Sigmoid colon (tissue), 7 donors: ENCODE data around the gene AP5Z1. TPM values are rescaled to one million over a fixed set of nuclear protein-coding genes. Genes with fewer than 3 reads are reported as not detected.

Experiments used
- DNase-seq: peaks from one replicate; pipeline ENCODE4 v3.0.0-alpha.2; 2019
- H3K27ac ChIP-seq, 4 donors: fragments of 200-600 bp; sonication (generic); one replicate each; pipeline ENCODE4 v1.5.1; 2016 to 2019; ENCODE audit warnings: mild to moderate bottlenecking in 1 of 4
- H3K27me3 ChIP-seq, 3 donors: fragments of 200-600 bp; sonication (generic); one replicate each; pipeline ENCODE4 v1.5.1; 2019; ENCODE audit warnings: mild to moderate bottlenecking in 1 of 3
- H3K36me3 ChIP-seq, 4 donors: fragments of 200-600 bp; sonication (generic); one replicate each; pipeline ENCODE4 v1.5.1; 2016 to 2019
- H3K4me1 ChIP-seq, 4 donors: fragments of 200-600 bp; sonication (generic); one replicate each; pipeline ENCODE4 v1.5.1; 2017 to 2019
- H3K4me3 ChIP-seq, 4 donors: fragments of 200-600 bp; sonication (generic); one replicate each; pipeline ENCODE4 v1.5.1; 2017 to 2019; ENCODE audit warnings: mild to moderate bottlenecking in 2 of 4, moderate library complexity in 1 of 4
- H3K9me3 ChIP-seq, 4 donors: fragments of 200-600 bp in 3 of 4; sonication (generic) in 3 of 4; one replicate each; pipeline versions ENCODE4 v1.5.1 to v1.6.1; 2013 to 2019
- EP300 ChIP-seq, 4 donors: sonication (generic); formaldehyde crosslinking; IDR thresholded peaks; one replicate each; pipeline ENCODE4 v1.6.1; 2017; ENCODE audit warnings: antibody characterized with exemption in 4 of 4
- POLR2A ChIP-seq, 2 donors: fragments of 450-650 bp; IDR thresholded peaks; one replicate each; pipeline ENCODE4 v1.6.1; 2016; ENCODE audit warnings: antibody characterized with exemption in 2 of 2, mild to moderate bottlenecking in 2 of 2, moderate library complexity in 2 of 2
- POLR2AphosphoS5 ChIP-seq, 4 donors: sonication (generic); formaldehyde crosslinking; IDR thresholded peaks; one replicate each; pipeline ENCODE4 v1.6.1; 2017; ENCODE audit warnings: antibody characterized with exemption in 4 of 4
- WGBS, 2 donors: extraction: QIAGEN DNeasy Blood & Tissue Kit; methylation state at CpG; one replicate each; pipeline ENCODE4 v1.1.7; 2013; 5-methylcytosine and 5-hydroxymethylcytosine counted together
- intact Hi-C: fragments of 100-400 bp; cut with DNase I; formaldehyde crosslinking; loops from one replicate; pipeline ENCODE4 v1.15.1; 2023
- polyA plus RNA-seq, 3 donors: library from polyadenylated mRNA; stranded (reverse); fragments of 200-250 nt; gene quantifications; one replicate each; pipeline ENCODE4 v1.2.3, GENCODE V29; 2013
- total RNA-seq, 4 donors: library from RNA; depleted of rRNA; stranded (reverse); fragments of >200 nt; gene quantifications; one replicate each; pipeline ENCODE4 v1.1.0, GENCODE V29; 2016
- TF ChIP-seq, protein P1 (sequence below), 4 experiments: fragments of 450-650 bp in 3 of 4; fragments of 200-600 bp in 1 of 4; IDR thresholded peaks; one replicate each; pipeline ENCODE4 v1.5.1; 2016 to 2019; ENCODE audit warnings: antibody characterized with exemption in 4 of 4, mild to moderate bottlenecking in 3 of 4, moderate library complexity in 2 of 4
- donor health status: healthy with polysubstance abuse.
- donor health status: Bipolar disorder and iron deficiency.
- donor health status: healthy.

AP5Z1 gene
- total and polyA plus RNA-seq, 7 donors: 16.8 to 66.0 (median 20.3) TPM

DNA sequence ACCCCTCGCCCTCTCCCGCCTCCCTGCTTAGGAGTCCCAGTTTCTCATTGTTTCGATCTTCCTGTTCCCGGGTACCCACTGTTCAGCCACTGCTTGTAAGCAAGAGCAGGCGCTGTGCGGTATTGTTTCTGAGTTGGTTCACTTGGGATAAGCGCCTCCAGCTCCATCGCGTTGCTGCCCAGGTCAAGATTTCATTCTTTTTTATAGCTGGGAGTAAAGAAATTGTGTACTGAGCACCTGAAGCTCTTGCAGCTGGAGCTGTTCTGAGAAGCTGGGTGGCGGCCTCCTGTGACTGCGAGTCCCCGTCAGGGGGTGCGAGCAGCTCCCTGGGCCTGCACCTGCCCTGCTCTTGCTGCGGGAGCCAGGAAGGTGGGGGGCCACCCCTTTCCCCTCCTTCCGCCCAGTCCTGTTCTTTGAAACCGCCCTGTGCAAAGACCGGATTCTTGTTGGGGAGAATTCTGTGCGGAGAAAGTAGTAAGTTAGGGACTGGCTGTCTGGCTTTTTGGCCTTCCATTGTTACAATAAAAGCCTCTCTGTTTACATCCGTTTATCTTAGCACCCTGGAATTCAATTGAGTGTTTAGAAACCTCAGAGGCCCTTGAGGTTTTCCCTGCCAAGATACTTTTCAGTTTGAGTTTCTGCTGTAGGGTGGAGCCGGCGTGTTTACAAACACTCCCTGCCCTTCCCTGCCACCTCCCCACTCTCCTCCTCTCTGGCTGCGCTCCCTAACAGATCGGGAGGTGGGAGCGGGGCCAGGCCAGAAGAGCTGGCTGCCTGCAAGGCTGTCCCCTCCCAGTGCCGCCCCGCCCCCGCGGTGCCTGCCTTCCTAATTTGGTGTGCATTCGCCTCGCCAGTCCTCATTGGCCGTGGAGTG is 30.8 kb upstream of the AP5Z1 start:
- H3K4me3 ChIP-seq: peak overlapping the region; percentile 12 to 39 (median 26)
- H3K36me3 ChIP-seq: peaks cover 0 to 25% (median 16%) of the 10 kb centered on the region in 4 donors
- intact Hi-C loops: loop anchor here (2.0 to 5.0 kb wide), 3 partner anchors 50 to 102 kb away; partner anchors contain the start of gene FOXK1
- no peaks in the 10 kb centered on the region for H3K27me3 ChIP-seq
- 4 to 12% methylated on average over 31 of the region's 31 CpGs for WGBS, 2 donors
- H3K27ac ChIP-seq: peak overlapping the region; percentile 93 to 96 (median 93)
- H3K9me3 ChIP-seq: no peaks in the 10 kb centered on the region
- peak; percentile 76 to 92 (median 84) for TF ChIP-seq POLR2AphosphoS5 (IDR thresholded peaks at IDR 0.05)
- TF ChIP-seq POLR2A (IDR thresholded peaks at IDR 0.05): no peak
- peak in 3 of 4 donors; percentile 31 to 74 (median 59) for TF ChIP-seq EP300 (IDR thresholded peaks at IDR 0.05)
- TF ChIP-seq, protein P1, sequence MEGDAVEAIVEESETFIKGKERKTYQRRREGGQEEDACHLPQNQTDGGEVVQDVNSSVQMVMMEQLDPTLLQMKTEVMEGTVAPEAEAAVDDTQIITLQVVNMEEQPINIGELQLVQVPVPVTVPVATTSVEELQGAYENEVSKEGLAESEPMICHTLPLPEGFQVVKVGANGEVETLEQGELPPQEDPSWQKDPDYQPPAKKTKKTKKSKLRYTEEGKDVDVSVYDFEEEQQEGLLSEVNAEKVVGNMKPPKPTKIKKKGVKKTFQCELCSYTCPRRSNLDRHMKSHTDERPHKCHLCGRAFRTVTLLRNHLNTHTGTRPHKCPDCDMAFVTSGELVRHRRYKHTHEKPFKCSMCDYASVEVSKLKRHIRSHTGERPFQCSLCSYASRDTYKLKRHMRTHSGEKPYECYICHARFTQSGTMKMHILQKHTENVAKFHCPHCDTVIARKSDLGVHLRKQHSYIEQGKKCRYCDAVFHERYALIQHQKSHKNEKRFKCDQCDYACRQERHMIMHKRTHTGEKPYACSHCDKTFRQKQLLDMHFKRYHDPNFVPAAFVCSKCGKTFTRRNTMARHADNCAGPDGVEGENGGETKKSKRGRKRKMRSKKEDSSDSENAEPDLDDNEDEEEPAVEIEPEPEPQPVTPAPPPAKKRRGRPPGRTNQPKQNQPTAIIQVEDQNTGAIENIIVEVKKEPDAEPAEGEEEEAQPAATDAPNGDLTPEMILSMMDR (IDR thresholded peaks at IDR 0.05): no peak
- H3K4me1 ChIP-seq: peaks cover 0 to 62% (median 57%) of the 10 kb centered on the region in 4 donors
- peak; percentile 99 for DNase-seq

- 5 to 11% methylated on average over 18 of the region's 18 CpGs for WGBS, 2 donors
- TF ChIP-seq POLR2A (IDR thresholded peaks at IDR 0.05): peak in 1 of 2 donors; percentile 12
- peak in 3 of 4 donors; percentile 23 to 76 (median 27) for TF ChIP-seq POLR2AphosphoS5 (IDR thresholded peaks at IDR 0.05)
- TF ChIP-seq, protein P1 (IDR thresholded peaks at IDR 0.05): no peak
- no peak for TF ChIP-seq EP300 (IDR thresholded peaks at IDR 0.05)
- intact Hi-C loops: loop anchor here (2.0 kb wide), 2 partner anchors 51 to 103 kb away; no protein-coding TSS in a partner anchor
- Histone ChIP-seq H3K4me3 (peak overlapping the region; percentile 12 to 39 (median 26)), H3K27ac (peak overlapping the region; percentile 93 to 96 (median 93)), H3K36me3 (peaks cover 0 to 25% (median 16%) of the 10 kb centered on the region in 4 donors), H3K27me3 (no peaks in the 10 kb centered on the region), H3K9me3 (no peaks in the 10 kb centered on the region), H3K4me1 (peaks cover 0 to 56% (median 51%) of the 10 kb centered on the region in 4 donors)
- DNase-seq: no peak
Observed at GRCh38 chr7:4745265-4745919, 30.0 kb upstream of the AP5Z1 start.

DNA sequence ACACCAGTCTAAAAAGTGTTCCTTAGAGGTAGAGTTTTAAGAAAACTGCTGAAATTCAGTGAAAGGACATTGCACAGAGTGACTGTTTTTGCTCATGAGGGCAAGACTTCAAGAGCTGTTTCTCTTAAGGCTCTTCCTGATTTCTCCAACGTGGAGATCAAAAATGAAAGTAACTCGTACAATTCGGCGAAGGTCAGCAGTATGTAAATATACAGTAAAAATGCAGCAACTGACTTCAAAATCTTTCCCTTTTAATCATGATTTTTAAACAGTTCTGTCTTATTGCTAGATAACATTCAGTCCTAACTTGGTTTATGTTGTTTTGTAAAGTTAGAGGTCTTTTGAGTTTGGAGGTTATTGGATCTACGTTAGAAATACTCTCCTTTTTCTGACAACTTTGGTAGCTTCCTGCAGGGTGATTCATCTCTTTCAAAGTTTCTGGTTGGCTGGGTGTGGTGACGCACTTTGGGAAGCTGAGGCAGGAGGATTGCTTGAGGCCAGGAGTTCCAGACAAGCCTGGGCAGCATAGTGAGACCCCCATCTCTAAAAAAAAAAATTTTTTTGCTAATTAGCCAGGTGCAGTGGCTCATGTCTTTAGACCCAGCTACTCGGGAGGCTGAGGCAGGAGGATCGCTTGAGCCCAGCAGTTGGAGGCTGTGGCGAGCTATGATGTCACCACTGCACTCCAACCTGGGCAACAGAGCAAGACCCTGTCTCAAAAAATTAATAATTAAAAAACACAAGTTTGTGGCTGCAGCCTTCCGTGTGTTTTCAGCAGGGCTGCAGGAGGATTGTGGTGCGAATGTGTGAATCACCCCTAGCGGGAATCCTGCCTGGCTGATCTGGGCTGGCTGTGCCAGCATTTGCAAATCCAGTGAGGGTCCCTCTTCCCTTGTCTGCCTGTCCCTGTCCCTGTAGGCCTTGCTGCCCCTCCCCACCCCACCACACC is 29.2 kb upstream of the AP5Z1 start:
- 44 to 46% methylated on average over 12 of the region's 12 CpGs for WGBS, 2 donors
- peaks cover 0 to 56% (median 51%) of the 10 kb centered on the region in 4 donors for H3K4me1 ChIP-seq

More for the DNA sequence above, 29.2 kb upstream of the AP5Z1 start:
- no peaks in the 10 kb centered on the region for H3K27me3 ChIP-seq
- intact Hi-C loops: loop anchor here (2.0 kb wide), 2 partner anchors 51 to 103 kb away; no protein-coding TSS in a partner anchor
- TF ChIP-seq POLR2A (IDR thresholded peaks at IDR 0.05) (peak in 1 of 2 donors; percentile 8), POLR2AphosphoS5 (IDR thresholded peaks at IDR 0.05) (peak in 3 of 4 donors; percentile 16 to 34 (median 34))
- TF ChIP-seq, protein P1 (IDR thresholded peaks at IDR 0.05): no peak
- no peak for DNase-seq
- H3K36me3 ChIP-seq: peaks cover 0 to 20% (median 15%) of the 10 kb centered on the region in 4 donors
- peak overlapping the region; percentile 93 to 96 (median 93) for H3K27ac ChIP-seq
- H3K4me3 ChIP-seq: peak overlapping the region in 3 of 4 donors; percentile 12 to 39 (median 39)
- no peaks in the 10 kb centered on the region for H3K9me3 ChIP-seq
